Measurements from ENCODE around the gene CNST.
"Not testable (repeated sequence)": the region's sequence is repeated elsewhere in the genome, so short reads cannot be mapped to it uniquely, and the experiment has no call there.

Gene CNST

DNA sequence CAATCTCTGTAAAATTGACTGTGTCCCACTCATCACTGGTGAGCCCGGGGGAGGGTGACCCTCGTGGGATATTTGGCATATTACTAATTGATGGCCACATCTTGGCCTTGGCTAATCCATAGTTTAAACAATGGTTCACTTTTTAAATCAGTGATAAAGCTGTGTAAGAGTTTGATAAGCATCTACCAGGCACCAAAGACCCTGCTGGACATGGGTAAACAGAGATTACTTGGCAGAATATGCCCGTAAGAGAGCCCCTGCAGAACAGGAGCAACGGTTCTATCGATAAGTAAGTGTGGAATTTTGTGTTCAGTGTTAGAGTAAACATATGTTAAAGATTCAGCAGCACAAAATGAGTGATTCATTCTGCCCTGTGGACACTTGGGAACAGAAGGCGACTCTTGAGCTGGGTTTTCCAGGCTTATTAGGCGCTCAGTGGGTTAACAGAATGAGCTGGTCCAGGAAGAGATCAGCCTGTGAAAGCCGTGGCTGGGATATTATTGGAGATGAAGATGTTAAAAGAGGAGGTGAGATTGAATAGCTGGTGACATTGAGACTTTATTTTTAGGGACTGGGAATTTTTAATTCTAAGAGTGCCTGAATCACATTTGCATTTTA is 55.9 kb downstream of the CNST start:
- DNase-seq (ENCODE audit: low spot score): no peak

DNA sequence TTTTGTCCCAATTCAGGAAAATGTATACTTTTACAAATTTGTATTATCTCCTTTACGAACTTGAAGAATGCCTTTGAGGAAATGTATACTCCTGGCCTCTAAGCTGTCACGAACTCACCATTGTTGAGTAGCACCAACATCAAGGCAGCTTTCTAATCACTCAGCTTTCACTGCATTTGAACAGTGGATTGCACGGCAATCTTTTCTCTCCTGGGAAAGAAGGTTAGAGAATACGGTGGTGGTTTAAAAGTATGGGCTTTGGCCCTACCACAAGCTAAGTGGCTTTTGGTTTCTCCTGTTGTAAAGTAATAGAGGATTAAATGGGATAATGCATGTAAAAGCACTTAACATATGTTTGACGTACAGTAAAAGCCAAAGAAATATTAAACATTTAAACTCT is 57.8 kb downstream of the CNST start:
- no peak for DNase-seq (ENCODE audit: low spot score)

DNA sequence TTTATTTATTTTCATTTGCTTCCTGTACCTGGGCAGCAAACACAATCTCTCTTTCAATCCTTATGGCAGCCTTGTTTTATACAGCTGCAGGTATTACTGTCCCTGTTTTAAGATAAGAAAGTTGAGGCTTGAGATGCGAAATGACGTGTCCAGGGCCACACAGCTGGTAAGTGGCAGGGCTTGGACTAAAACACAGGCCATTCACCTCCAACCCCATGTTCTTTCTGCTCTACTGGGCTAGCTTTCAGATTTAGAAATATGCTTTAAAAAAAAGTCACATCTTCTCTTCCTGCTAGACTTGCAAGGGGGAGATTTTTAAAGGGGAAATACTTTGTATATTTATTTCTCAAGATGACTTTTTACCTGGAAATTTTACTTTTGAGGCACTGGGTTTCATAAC is 62.8 kb downstream of the CNST start:
- DNase-seq (ENCODE audit: low spot score): no peak

DNA sequence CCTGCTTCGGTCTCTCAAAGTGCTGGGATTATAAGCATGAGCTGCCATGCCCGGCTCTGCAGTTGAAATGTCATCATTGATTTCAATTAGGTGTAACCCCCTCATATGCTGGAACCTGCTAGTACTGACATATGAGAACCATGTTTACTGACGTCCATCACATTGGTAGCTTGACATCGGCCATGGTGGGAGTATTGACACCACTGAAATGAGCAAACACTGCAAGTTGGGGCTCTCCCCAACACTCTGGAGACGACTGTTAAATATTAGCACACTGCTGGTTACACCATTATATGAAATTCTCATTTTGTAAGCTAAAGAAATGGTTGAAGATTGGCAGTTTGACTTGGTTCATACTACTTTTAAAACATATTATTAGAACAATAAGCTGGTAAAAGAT is 63.7 kb downstream of the CNST start:
- DNase-seq (ENCODE audit: low spot score): no peak

DNA sequence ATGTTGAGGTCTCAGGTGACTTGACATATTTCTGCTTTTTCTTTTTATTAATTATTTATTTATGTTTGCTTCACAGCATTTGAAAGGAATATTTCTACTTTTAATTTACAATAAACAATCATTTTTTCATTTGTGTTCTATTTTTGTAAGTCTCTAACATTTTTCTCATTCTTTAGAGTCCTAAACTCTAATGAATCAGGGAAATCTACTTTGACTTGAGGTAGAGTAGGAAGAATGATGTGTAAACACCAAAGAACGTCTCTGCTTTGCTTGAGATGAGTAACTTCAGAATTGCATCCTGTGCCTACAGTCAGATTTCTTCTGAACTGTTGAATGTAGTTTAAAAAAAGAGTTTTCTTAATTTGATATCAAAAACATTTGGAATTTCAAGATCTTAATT is 65.2 kb downstream of the CNST start:
- peak; percentile 23 for DNase-seq (ENCODE audit: low spot score)

DNA sequence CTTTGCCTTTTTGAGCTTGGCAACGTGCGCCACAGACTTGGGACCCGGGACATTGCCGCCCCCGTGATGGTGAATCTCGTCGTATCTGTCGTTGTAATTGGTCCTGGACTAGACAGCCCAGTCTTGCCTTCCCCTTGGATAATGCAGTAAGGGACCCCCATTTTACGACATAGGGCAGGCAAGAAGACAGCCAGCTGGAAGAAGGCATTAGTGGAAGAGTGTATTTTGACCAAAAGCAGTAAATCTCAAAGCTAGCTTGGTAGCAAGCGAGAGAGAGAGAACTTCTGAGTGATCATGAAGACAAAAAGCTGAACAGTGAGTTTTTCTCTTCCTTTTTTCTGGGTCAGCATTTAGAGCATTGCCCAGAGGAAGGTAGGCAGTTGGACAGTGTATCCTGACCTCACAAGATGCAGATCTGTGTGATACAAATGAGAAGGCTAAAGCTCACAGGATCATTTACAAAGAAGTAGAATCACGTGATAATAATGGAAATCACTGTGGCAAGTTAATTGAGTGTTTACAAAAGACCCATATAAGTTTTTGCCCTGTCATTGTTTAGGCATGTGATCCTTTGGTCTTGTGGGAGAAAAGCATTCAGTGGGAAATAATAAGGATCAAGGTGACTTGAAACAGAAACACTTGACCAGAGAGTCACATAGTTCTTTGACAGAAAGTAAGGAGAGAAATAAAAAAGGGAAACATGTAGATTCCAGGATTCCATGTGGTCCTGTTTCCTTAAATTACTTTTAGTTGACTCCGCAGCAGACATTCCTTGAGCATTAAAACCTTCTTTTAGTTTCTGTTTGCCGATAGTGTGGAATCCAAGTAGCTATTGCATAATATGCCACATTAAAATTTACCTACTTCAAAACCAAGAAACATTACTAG is 66.3 kb downstream of the CNST start:
- peak; percentile 88 for DNase-seq (ENCODE audit: low spot score)

DNA sequence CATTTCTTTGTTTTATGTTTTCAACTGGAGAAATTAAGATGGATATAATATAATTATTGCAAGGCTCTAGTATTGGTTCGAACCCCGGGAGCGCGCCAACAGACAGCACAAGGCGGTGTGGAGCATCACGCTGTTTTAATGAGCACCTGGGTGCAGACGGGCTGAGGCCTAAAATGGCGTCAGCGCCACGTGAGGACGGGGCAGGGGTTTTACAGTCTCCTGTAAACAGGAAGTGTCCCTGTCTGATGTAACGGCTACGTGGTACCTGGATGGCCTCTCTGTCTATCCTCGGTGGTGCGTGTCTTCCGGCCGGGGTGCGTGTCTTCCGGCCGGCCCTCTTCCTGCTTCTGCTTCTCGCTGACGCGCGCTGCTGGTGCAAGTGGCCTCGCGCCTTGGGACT is 68.4 kb downstream of the CNST start:
- DNase-seq (ENCODE audit: low spot score): not testable (repeated sequence)

DNA sequence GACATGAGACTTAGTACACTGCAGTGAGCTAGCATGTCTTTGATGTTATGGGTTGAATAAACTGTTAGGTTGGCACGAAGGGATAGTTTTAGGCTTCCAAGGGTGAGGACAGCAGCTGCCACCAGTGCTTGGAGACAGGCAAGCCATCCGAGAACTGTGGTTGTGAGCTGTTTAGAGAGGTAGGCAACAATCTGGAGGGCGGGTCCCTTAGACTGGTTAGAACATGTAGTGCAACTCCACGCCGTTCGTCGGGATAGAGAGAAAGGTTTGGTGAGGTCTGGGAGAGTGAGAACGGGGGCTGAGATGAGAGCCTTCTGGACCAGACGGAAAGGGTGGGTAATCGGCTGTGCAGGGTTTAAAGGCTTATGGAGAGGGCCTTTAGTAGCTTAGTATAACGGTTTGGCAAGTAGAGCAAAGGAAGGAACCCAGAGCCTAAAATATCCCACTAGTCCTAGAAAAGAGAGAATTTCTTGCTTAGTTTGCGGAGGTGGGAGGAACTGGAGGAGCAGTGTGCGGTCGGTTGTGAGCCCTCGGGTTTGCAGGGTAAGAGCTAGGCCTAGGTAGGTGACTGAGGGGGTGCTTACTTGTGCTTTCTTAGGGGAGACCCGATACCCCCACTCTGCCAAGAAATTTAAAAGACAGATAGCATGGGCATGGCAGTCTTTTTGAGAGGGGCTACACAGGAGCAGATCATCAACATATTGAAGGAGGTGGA is 72.8 kb downstream of the CNST start:
- DNase-seq (ENCODE audit: low spot score): no peak

DNA sequence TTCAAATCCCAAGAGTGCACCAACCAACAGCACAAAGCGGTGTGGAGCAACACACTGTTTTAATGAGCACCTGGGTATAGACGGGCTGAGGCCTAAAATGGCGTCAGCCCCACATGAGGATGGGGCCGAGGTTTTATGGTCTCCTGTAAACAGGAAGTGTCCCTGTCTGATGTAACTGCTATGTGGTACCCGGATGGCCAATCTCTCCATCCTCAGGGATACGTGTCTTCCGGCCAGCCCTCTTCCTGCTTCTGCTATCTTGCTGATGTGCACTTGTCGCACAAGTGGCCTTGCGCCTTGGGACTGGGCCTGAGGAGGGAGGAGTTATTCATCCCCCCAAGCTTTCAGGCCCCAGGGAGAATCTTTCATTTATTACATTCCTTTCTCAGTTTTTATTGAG is 73.5 kb downstream of the CNST start:
- DNase-seq (ENCODE audit: low spot score): no peak

DNA sequence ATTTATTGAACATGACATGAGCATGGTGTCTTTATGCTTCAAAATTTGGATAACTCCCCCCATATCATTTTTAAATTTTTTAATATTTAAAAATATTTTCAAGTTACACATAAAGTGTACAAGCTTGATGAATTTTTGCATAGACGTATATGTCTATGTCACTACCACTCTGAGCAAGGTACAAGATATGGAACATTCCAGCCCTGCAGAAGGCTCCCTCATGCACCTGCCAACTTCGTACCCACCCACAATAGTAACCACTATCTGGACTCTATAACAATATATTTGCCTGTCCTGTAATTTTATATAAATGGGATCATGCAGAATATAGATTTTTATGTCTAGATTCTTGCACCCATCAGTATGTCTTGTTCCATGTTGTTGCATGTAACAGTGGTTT is 74.5 kb downstream of the CNST start:
- DNase-seq (ENCODE audit: low spot score): no peak

DNA sequence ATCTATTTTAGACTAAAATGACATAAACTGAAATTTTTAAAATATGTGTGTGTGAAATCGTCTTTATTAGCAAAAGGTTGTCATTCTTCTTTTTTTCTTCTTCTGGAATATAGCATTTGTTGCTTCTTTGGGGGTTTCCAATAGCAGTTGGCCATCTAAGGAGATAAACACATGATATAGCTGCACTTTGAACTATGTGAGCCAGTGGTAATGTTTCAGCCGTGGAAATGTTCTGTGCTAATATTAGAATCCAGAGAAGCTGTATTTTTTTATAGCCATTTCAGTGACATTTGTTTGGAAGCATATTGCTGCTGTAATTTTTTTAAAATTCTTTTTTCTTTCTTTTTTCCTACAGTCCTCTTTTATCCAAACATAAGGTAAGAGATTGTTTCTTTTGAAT is 75.1 kb downstream of the CNST start:
- DNase-seq (ENCODE audit: low spot score): no peak

DNA sequence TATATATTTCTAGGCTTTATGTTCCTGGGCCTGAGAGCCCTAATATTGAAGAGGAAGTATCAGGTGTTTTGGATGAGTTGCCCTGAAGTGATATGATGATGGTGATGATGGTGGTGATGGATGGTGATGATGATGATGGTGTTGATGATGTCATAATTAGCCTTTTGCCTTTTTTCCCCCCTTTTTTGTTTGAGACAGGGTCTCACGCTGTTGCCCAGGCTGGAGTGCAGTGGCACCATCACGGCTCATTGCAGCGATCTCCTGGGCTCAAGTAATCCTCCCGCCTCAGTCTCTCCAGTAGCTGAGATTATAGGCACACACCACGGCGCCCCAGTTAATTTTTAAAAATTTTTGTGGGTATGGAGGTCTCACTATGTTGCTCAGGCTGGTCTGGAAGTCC is 76.5 kb downstream of the CNST start:
- no peak for DNase-seq (ENCODE audit: low spot score)

DNA sequence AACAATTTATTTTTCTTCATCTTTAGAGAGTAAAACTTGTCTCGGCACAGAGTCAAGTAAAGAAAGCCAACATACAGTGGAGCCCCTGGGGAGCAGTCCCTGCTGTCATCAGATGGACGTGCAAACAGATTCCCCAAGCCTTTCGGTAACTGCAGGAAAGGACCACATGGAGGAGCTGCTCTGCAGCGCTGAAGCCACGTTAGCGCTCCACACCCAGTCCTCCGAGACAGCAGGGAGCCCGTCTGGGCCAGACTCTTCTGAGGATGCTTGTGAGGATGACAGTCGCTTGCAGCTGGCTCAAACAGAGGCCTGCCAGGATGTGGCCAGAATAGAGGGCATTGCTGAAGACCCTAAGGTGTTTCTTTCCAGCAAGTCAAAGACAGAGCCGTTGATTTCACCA is 80.9 kb downstream of the CNST start:
- no peak for DNase-seq (ENCODE audit: low spot score)

DNA sequence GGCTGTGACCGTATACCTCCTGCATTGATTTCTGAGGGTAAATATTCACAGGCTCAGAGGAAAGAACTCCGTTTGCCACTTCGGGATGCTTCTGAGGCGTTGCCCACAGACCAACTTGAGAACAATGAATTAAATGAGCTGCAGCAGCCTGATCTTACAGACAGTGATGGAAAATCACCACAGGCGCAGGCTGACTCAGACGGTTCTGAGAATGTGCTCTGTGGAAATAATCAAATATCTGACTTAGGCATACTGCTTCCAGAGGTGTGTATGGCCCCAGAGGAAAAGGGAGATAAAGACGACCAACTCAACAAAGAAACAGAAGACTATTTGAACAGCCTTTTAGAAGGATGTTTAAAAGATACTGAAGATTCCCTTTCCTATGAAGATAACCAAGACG is 81.3 kb downstream of the CNST start:
- no peak for DNase-seq (ENCODE audit: low spot score)

DNA sequence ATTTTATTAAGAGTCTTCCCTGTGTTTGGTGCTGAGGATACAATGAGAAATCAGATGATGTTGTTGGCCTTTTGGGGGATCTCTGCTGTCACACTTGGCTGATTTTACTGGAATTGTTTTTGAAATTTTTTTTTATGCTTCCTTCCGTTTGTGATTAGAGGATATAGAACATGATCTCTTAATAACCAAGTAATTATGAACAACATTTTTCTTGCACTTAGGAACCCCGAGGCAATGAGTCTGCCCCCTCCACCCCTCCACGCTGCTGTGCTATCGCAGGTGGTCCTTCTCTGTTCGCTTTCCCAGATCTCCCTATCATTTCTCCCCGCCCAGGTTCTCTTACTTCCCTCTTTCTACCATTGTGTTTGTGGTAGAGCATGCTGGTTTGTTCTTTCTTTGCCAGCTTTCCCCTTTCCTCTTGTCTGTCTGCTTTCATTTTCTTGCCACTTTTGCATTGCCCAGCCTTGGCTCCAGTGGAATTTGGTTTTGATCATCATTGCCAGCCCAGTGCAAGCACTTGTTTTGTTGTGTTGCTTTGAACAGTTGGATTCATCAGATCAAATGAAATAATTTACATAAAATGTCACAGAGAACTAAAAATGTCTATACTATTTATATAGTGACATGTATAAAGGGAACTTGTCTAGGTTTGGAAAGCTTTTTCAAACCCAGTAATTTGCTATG is 84.9 kb downstream of the CNST start:
- no peak for DNase-seq (ENCODE audit: low spot score)

DNA sequence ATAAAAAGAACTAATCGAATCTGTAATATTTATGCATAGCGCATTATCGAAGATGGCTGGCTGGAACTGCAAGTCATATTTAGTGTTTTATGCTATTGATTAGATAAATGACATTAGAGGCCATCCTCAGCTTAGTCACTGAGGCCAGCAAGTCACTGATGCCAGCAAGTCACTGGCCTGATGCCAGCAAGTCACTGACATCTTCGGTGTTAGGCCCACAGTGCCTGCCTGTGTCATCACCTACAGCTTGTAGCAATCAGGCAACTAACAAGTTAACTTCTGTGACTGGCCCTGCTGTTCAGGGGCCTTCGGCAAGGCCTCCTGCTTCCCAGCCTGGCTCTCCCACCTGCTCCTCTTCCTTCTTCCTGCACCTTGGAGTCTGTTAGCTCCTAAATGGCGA is 92.3 kb downstream of the CNST start:
- DNase-seq (ENCODE audit: low spot score): peak; percentile 37

DNA sequence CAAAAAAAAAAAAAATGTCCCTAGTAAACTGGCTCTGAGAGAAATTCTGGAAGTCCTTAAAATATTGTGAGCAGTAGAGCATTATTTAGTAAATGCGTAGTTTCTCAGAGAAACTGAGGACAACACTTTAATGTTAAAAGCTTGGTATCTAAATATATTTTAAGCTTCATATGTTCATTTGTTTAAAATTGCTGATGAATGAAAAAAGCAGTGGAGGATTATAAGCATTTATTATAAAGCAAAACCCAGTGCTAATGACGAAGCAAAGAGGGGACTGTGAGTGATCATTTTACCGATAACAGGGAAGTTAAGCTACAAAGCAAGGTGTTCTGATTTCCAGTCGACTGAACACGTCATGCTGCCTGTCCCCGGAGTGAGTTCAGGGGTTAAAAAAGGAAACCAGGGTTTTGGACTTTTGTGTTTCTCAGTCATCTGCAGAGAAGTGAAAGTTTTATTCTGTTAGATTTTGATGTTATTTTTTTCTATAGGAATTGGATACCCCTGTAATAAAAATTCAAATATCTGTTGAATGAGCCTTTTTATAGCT is 93.4 kb downstream of the CNST start:
- no peak for DNase-seq (ENCODE audit: low spot score)

DNA sequence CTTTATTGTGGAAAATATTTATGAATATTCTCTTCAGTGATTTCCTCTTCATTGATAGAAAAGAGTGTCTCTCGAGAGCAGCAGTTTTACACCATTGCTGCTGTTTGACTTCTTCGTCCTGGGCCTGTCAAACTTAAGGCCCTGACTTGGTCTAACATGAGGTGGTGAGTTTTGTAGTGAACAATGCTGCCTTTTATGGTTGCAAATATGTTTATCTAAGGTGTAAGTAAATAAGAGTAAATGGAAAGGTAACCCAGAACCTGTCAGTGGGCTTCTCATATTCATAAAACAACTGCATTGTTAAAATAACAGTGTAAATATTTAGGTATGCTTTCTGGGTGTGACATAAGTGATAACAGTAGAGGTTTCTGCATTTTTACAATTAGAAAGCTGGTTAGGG is 95.2 kb downstream of the CNST start:
- no peak for DNase-seq (ENCODE audit: low spot score)

DNA sequence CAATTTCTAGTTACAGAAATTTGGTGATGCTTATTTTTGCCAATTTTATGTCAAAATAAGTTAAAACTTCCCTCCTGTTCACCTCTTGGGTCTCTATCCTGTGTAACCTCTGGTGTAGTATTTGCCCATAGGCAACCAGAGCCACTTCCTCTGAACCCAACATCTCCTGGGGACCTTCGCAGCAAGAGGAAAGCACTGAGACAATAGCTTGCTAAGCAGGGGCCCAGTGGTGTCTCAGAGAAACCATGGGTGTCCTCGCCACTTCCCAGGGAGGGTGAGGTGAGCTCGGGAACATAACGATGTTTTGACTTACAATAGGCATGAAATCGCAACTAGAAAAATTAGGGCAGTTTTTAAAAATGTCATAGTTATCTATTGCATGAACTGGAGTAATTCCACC is 101.5 kb downstream of the CNST start:
- no peak for DNase-seq (ENCODE audit: low spot score)

DNA sequence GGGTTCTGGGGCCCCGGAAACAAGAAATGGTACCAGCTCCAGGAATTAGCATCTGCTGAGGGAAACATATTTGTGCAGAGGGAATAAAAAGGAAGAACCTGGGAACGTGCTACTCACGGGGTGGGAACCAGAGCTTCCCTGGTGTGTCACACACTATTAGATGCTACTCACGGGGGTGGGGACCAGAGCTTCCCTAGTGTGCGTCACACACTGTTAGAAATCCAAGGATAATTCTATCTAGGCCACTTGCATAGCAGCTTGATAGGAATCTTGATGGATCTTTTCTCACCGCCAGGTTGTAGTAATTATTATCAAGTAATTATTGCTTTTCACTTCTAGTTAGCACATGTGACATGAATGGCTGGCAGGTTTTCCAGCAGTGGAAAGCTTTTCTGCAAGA is 103.4 kb downstream of the CNST start:
- no peak for DNase-seq (ENCODE audit: low spot score)

DNA sequence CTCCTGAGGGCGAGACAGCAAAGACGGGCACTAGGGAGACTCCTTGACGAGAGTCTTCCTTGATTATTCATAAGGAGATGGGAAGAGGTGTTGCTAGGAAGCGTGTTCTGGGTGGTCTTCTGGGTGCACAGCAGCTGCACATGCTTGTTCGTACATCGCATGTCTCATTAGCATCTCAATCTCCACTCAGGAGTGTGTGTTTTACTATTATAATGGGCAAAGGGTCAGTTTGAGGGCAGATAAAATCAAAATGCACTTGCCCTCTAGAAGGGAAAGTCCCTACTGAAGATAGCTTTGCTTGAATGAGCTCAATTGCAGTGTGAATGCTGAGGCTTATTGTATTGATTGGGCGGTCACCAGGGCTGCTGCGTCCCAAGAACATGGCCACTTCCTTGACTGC is 107.8 kb downstream of the CNST start:
- no peak for DNase-seq (ENCODE audit: low spot score)

DNA sequence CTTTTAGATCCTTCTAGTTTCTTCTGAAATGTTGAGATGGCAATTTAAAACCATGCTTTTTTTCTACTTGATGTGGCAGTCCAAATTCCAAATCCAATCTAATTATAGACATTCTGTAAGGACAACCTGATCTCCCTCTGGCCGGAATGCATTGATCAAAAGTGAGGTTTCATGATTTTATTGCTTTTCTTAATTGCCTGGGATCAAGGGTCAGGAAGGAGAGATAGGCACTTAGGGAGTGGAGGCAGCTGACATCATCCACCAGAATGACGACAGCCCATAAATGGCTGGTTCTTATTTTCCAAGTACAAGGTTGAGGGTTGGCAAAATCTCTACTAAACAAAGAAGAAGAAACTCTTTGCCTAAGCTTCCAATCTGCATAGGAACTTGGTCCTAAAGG is 111.6 kb downstream of the CNST start:
- no peak for DNase-seq (ENCODE audit: low spot score)
